GM12892 (cell line): ENCODE measurements around the gene PRDX5.
"Not testable (repeated sequence)": the region's sequence is repeated elsewhere in the genome, so short reads cannot be mapped to it uniquely, and the experiment has no call there.

Source experiments
- DNase-seq: peaks from one replicate; pipeline ENCODE4 v3.0.0; 2011; ENCODE audit not compliant: insufficient read length
- FAIRE-seq: peaks from 2 replicates; lab custom pipeline; 2011; peaks lifted over from hg19 to GRCh38; lab: Jason Lieb, UNC
- POLR2A ChIP-seq: IDR thresholded peaks from 2 replicates; pipeline ENCODE4 v1.6.1; 2011; ENCODE audit warnings: low read depth, low read length, control low read depth
- POLR2AphosphoS5 ChIP-seq: IDR thresholded peaks from 2 replicates; pipeline ENCODE4 v1.6.1; 2011; ENCODE audit warnings: low read depth, low read length, control low read depth
- TAF1 ChIP-seq: IDR thresholded peaks from 2 replicates; pipeline ENCODE4 v1.6.1; 2011; ENCODE audit warnings: low read depth, mild to moderate bottlenecking, control low read depth, low read length, borderline replicate concordance

PRDX5 gene

DNA sequence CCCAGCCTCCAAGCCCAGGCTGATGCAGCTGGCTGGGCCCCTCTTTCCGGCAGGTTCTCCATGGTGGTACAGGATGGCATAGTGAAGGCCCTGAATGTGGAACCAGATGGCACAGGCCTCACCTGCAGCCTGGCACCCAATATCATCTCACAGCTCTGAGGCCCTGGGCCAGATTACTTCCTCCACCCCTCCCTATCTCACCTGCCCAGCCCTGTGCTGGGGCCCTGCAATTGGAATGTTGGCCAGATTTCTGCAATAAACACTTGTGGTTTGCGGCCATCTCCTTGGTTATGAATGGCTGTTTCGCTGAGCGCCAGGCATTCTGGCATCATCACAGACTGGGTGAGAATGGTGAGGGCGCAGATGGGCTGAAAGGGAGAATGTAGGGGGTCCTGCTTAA, 3.6 kb downstream of the PRDX5 start:
- TF ChIP-seq TAF1 = no peak
- no peak for TF ChIP-seq POLR2A
- TF ChIP-seq POLR2AphosphoS5 = no peak
- DNase-seq = no peak
- no peak for FAIRE-seq

DNA sequence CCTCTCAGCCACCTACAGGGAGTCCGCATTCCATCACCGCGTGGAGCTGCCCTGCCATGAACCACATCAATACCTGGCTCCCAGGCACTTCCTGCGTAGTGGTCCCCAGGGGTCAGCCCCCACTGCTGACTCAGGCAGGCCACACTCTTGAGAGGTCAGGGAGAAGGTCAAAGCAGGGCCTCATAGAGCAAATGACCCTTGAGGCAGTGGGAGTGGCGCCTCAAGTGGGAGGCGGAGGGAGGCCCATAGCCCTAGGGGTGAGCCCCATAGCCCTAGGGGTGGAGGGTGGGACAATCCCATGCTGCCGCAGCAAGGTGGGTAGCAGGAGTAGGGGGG, 5.0 kb downstream of the PRDX5 start:
- DNase-seq (no peak), FAIRE-seq (no peak)
- TF ChIP-seq TAF1 (no peak), POLR2A (no peak), POLR2AphosphoS5 (no peak)

DNA sequence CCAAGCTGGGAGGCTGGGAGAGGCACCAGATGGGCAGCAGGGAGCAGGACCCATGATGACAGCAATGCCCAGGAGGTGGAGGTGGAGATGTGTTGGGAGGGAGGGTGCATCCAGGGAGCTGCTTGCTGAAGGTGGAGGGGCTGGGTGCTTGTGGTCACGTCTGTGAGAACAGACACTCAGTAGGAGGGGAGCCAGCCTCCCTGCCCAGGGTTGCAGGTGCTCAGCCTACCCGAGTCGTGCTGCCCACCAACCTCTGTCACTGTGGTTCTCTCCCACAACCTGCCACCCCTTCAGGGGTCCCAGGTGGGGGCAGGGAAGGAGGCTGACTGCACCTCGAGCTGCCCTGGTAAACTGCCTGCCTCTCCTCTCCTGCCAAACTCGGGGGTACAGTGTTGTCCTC, 5.5 kb downstream of the PRDX5 start:
- FAIRE-seq = no peak
- TF ChIP-seq TAF1 = no peak
- no peak for TF ChIP-seq POLR2AphosphoS5
- no peak for TF ChIP-seq POLR2A
- no peak for DNase-seq

DNA sequence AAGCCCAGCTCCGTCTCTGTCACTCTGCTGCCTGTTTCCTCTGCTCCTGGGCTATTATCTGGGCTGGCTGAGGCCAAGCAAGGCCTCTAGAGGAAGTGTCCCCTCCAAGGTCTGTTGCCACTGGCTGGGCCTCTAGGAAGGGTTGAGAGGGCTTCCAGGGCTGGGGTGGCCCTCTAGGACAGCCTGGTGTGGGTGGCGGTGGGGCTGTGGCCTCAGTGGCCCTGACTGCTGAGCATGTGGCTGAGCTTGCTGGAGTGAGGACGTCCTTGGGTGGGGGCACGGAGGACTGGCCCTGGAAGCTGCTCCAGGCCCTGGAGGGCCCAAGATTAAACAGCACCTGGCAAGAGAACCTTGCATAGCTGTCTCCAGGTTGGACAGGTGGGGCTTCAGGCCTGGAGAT, 6.1 kb downstream of the PRDX5 start:
- not testable (repeated sequence) for FAIRE-seq, DNase-seq

DNA sequence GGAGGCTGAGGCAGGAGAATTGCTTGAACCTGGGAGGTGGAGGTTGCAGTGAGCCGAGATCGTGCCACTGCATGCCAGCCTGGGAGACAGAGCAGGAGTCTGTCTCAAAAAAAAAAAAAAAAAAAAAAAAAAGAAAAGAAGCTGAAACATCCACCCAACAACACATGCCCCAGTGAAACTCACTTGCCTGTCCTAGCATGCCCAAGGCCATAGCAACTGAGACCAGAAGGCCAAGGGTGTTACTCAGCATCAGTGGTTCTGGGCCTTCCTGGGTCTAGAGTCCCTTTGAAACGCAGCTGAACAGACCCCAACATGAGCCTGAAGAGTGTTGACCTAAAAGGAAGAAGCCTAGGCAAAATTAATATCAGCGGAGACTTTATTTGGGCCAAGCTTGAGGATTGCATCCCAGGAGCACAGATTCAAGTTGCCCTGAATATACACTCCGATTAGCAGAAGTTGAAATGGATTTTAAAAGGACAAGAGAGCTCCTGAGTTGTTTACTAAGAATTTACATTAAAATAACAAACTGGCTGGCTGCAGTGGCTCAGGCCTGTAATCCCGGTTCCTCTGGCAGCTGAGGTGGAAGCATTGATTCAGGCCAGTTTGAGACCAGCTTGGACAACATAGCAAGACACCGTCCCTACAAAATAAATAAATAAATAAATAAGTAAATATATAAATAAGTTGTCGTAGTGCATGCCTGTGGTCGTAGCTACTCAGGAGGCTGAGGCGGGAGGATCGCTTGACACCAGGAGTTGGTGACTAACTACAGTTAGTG, 7.0 kb downstream of the PRDX5 start:
- DNase-seq (no peak), FAIRE-seq (peak; percentile 33)
- no peak for TF ChIP-seq POLR2AphosphoS5
- no peak for TF ChIP-seq POLR2A
- no peak for TF ChIP-seq TAF1

DNA sequence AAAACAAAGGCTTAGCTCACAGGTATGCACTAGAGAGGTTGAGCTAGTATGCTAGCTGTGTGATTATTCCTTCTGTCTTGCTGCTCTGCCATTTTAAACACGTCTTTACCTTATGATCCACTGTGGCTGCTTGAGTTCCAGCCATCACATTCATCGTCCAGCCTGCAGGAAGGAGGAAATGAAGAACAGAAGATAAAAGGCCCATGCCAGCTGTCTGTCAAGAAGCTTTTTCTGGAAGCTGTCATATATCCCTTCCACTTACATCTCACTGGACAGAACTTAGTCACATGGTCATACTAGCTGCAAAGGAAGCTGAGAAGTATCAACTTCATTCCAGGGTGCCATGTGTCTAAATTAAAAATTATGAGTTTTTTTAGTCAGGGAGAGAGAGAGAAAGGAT, 9.5 kb downstream of the PRDX5 start:
- no peak for TF ChIP-seq POLR2AphosphoS5
- TF ChIP-seq POLR2A = no peak
- TF ChIP-seq TAF1 = no peak
- DNase-seq (no peak), FAIRE-seq (no peak)

DNA sequence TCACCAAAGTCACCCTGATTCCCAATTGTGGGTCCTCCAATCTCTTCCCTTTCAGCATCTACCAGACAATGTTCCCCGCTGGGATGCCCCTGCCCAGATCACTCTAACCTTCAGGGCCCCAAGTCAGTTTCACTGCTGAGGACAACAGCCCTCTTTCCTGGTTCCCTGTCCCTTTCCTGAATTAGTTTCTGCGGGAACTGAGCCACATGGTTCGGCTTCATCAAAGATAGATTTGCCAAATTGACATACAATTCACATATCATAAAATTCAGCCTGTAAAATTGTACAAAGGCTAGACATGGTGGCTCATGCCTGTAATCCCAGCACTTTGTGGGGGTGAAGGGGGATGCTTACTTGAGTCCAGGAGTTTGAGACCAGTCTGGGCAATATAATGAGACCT, 10.1 kb downstream of the PRDX5 start:
- FAIRE-seq (no peak), DNase-seq (no peak)
- no peak for TF ChIP-seq POLR2A
- TF ChIP-seq TAF1 = no peak
- TF ChIP-seq POLR2AphosphoS5 = no peak

DNA sequence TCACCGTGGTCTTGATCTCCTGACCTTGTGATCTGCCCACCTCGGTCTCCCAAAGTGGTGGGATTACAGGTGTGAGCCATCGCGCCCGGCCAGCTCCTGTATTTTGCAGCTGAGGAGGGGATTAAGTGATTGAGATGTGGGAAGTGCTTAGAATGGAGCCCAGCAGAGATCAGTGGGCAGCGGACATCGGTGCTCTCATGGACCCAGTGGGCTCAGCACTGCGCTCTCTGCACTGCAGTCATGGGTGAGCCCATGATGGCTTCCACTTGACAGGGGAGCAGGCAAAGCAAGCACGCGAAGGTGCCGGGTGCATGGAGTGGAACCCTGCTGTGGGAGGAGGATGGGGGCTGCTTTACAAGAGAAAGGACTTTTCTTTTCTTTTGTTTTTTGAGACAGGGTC, 13.0 kb downstream of the PRDX5 start:
- DNase-seq = no peak
- FAIRE-seq = no peak
- TF ChIP-seq POLR2AphosphoS5 (no peak), TAF1 (no peak), POLR2A (no peak)

DNA sequence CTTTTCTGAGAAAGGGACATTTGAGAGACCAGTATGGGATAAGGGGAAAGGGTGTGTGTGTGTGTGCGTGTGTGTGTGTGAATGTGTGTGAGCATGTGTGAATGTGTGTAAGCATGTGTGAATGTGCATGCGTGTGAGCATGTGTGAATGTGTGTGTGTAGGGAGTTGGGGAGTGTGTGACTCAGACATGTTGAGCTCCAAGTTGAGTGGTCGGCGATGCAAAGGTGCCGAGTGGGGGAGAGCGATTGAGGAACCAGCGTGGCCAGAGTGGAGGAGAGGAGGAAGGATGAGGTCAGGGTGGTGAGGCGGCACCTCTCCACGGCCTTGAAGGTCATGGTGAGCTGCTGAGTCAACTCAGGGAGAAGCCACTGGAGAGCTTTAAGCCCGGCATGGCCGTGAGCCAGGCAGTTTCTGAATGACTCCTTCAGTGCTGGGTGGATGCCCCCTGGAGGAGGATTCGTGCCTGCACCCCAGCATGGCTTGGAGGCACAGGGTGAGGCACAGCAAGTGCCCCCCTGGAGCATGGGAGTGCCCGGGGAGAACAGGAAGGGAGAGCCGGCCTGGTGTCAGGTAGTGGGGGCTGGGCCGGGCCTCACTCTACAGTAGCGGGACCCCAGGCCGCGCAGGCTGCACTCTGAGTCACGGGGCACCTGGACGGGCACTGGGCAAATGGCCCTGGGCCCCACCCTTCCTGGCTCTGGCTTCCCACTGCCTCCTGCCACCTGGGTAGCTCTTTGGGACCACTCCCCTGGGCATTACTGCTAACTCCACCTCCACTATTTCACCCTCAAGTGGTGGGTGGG, 13.8 kb downstream of the PRDX5 start:
- FAIRE-seq (peak; percentile 95), DNase-seq (peak; percentile 89)
- TF ChIP-seq POLR2AphosphoS5 (peak; percentile 35; the same call in 1 of the 2 replicates), TAF1 (no peak; the same call in 1 of the 2 replicates), POLR2A (peak; percentile 43)

DNA sequence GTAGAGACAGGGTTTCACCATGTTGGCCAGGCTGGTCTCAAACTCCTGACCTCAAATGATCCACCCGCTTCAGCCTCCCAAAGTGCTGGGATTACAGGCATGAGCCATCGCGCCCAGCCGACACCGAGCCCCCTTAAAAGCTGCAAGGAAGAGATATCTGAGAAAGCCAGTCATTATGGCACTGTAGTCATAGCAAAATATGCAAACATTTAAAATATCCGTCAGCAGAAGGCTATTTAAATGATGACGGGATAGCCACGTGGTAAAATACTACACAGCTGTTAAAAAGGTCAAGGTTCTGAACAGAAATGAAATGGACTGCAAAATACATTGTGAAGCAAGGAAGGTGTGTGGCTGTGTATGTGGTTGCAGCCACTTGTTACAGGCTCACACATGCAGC, 15.6 kb downstream of the PRDX5 start:
- no peak for FAIRE-seq
- TF ChIP-seq POLR2A (no peak), POLR2AphosphoS5 (no peak), TAF1 (no peak)
- no peak for DNase-seq

DNA sequence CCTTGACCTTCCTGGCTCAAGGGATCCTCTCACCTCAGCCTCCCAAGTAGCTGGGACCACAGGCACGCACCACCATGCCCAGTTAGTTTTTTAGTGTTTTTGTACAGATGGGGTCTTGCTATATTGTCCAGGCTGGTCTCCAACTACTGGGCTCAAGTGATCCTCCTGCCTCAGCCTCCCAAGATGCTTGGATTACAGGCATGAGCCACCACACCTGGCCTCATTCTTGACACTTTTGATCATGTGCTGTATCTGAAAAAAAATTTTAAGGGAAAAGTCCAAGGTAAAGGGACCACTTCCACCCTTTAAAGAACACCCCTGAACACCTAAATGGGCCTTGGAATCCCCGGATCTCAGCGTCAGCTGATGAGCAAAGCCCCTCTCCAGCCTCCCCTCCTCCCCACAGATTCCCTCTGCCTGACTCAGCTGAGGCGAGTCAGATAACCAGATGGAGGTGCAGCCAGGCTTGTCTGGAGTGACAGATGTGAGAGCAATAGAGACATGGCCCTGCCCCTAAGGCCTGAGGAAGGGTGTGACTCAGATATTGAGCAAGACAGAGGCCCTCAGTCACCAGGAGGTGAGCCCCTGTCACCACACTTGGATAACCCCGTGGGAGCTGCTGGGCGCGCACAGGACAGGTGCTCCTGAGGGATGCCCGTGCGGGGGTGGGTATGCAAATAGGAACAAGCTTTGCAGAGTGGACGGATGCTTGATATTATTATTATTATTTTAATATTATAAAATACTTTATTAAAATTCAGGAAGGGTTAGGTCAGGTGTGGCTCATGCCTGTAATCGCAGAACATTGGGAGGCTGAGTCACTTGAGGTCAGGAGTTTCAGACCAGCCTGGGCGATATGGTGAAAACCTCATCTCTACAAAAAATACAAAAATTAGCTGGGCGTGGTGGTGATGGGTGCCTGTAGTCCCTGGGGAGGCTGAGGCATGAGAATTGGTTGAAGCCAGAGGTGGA, 17.1 kb downstream of the PRDX5 start:
- TF ChIP-seq POLR2AphosphoS5 = peak; percentile 37; the same call in 1 of the 2 replicates
- TF ChIP-seq TAF1 = no peak
- peak; percentile 83 for DNase-seq
- FAIRE-seq = peak; percentile 91

DNA sequence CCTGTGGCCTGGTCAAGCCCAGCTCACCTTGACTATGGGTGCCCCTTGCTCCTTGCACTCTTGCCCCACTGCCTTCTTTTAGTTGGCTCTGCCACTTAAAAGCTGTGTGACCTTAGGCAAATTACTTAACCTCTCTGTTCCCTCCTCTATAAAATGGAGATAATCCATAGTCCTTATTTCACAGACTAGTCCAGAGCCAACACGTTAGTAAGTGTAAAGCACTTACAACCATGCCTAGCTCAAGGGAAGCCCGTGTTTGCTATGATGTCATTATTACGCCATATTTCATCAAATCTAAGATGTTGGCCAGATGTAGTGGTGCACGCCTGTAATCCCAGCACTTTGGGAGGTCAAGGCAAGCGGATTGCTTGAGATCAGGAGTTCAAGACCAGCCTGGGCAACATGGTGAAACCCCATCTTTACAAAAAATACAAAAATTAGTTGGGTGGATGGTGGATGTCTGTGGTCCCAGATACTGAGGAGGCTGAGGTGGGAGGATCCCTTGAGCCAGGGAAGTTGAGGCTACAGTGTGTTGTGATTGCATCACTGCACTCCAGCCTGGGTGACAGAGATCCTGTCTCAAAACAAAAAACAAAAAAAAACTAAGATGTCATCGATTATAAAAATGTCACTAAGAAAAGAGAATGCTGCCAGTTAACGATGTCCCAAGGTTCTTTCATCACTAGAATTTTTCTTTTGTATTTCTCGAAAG, 19.8 kb downstream of the PRDX5 start:
- no peak for DNase-seq
- FAIRE-seq = no peak
- TF ChIP-seq TAF1 (no peak), POLR2A (no peak), POLR2AphosphoS5 (no peak)
